Putamen (tissue), 1 donor: ENCODE measurements around the gene FAM117A.

ENCODE experiments used
- DNase-seq: peaks from one replicate; pipeline ENCODE4 v3.0.0-alpha.2; 2016; ENCODE audit warnings: low spot score

The FAM117A gene

DNA sequence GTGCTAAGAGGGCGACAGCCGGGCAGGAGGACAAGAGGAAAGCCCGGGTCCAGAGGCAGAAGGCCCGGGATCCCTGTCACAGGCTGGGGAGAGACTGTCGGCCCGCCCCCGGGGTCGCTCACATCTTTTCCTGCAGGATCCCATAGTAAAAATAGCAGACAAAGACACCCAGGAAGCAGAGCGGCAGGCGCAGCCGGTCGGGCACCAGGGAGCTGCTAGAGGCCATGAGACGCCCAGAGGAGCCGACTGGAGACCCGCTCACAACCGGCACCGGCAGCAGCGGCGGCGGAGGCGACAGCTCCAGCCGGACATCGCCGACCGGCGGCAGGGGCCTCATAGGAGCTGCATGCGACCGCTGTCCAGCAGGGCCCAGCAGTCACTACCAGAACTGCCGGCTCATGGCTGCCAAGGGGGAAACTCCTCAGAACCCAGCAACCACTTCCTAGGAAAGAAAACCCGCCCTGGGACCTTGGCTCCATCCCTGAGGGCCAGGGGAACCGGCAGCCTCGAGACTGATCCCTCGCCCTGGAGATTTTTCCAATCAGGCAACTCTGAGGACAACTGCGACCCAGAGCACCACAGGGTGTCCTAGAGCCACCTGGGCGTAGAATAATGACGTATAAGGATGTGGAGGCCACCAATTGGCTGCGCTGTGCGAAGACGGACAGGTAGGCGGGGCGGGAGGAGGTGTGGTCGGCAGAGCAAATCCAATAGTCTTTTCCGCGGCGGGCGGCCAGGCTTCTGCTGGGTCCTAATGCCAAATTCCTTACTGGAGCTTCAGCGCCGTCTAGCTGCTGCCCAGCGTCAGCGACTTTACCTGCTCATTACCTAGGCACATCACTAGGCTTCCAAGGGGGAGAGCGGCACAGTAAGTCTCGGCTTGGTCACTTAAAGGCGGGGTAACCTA, 56.1 kb downstream of the FAM117A start, which contains the start of gene SLC35B1:
SLC35B1 (minus strand) TSS at position 357 of the 907 bp plus-strand sequence; CDS start at position 226, 131 bp downstream.
- peak; percentile 99 for DNase-seq

DNA sequence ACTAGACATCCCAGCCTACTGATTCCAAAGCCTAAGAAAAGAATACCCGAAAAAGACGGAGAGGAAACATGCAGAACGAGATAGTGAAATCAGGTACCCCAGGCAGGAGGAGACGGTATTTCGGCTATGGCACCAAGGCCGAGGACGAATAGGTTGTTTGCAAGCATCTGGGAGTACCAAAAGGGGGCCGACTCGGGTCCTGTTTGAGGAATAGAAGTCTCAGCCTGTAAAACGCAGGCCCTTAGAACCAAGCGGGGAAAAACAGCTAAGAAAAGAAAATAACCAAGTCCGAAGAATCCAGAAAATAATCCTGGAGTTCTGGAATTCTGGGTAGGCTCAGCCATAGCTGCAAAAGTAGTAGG, 56.7 kb downstream of the FAM117A start:
- DNase-seq = no peak

DNA sequence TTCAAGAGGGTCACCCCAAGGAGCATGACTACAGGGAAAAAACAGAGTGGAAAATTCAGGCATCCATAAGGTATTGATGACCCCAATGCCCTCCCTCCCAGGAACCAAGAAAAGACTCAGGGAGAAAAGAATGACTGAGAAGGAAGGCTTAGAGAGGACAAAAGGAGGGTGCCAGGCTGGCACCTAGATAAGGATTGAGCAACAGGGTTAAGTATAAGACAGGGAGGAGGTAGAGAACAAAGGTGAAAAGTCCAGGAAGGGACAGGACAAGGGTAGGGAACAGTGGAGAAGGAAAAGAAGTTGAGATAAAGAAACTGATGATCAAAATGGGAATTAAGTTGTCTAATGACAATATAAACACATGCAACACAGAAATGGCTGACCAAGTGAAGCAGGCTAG, 58.7 kb downstream of the FAM117A start:
- DNase-seq = no peak

DNA sequence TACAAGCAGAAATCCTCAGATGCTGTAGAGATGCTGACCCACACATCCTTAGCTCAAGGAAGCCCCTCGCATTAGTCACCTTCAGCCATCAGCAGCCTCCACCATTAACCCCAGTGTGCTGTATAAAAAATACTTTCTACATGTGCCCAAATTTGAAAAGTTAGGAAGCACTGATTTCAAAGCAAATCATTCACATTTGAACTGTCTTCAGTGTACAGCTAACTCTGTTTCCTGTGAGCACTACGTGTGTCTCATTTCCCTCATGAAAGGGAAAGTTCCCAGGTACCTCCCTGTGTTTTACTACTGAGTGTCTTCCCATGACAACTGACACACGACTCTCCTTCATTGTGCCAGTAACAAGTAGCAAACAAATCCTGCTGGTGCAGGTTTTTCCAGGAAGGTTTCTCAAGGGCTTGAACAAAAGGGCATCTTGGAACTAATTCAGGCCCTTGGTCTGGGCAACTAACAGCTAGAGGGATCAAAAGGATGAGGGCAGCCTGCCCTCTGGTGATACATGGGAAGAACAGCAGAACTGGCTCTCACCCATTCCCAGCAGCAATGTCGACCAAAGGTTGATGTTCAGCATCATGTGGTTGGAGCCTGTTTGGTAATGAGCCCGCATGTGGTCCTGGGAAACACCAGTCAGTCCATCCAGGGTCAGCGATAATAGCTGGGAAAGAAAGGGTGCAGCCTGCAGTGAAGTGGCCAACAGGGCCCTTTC, 60.2 kb downstream of the FAM117A start:
- peak; percentile 31 for DNase-seq

DNA sequence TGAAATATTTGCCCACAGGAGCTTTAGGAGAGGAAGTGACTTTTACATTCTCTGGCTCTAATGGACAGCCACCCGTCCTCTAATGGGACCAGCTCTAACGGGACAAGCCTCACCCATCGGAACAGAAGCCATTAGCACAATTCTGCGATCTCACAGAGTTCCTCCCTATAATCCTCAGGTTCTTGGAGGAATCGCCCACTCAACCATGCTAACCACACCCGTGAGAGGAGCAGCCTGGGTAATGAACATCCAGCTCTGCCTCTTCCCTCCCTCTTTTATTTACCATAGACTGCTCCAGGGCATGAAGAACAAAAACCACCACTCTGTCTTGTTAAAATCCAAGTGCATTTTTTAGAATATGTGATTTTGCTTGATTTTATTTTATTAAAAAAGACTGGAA, 63.0 kb downstream of the FAM117A start:
- peak; percentile 56 for DNase-seq

DNA sequence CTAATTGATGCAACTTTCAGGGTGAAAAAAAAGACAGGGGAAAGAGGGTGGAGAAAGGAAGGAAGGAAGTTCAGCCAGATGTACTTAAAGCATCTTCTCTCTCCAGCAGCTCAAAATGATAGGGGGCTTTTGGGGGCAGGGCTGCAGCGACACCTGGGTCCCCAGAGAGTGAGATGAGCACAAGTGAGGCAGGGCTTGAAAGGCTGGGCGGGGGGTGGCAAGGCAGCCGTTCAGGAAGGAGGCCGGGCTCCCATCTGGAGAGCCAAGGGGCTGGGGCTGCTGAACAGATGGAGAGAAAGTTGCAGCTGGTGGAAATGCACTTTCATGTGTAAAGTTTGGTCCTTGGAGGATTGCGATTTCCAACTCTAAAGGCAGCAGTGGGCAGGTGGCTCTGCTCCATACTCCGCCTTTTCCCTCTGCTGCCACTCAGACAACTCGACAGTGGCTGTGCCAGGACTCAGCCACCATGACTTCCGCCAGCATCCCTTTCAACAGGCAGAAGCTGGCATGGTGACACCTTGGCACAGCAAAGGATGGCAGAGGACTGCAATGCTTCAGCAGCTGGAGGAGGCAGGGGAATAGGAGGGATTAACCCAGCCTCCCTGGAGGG, 63.9 kb downstream of the FAM117A start:
- no peak for DNase-seq

DNA sequence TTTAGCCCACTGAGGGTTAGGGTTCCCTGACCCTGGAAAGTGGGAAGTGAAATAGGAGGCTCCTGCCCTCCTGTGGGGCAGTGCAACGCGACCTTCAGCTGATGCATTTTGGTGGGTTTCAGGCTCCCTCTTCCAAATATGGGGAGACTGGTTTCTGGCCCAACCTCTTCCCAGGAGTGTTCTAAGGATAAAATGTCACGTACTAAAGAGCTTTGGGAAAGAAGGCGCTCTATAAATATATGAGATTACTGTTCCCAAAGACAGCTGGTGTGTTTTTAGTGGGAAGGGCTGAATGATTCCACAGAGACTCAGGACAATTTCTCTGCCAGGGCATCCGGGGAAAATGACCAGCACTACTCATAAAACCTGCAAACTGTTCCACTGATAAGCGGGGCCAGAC, 65.9 kb downstream of the FAM117A start:
- DNase-seq = no peak

DNA sequence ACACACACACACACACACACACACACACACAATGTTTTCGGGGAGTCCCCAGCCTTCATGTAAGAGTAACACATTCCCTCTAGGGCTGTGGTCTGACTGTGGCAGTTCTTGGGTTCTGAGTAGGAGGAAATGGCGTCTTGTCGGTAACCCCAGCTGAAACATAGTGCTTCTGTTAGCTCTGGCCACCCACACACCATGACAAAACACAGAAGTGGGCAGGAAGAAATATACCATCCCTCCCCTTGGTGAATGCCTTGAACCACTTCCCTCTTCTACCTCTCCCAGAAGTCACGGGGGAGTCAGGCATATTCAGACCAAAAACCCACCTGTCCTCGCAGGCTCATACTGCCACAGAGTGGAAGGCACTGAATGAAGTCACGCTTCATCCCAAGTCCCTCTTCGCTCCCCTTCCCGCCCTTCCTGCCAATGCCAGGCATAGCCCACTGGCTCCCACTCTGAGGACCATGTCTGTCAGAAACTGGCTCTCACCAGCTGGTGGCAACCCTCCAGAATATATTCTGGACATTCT, 67.6 kb downstream of the FAM117A start:
- DNase-seq = no peak

DNA sequence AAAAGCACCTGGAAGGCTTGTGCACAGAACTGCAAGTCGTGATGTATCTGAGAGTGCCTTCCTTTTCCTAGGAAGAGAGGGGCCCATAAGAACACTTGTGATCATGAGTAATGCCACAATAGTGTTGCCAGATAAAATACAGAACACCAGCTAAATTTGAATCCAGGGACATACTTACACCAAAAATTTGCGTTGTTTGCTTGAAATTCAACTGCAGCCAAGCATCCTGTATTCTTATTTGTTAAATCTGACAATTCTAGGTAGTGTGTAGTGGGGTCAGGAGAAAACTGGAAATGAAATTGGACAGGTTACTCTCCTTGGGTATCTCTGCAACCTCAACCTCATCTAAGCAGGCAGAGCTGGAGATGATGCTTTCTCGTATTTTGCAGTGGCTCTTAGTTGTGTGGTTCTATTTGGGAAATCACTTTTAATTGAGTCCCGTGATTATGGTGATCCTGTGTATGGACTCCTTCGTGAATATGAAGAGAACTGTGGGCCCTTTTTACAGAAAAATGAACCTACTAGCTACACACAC, 68.2 kb downstream of the FAM117A start:
- no peak for DNase-seq

DNA sequence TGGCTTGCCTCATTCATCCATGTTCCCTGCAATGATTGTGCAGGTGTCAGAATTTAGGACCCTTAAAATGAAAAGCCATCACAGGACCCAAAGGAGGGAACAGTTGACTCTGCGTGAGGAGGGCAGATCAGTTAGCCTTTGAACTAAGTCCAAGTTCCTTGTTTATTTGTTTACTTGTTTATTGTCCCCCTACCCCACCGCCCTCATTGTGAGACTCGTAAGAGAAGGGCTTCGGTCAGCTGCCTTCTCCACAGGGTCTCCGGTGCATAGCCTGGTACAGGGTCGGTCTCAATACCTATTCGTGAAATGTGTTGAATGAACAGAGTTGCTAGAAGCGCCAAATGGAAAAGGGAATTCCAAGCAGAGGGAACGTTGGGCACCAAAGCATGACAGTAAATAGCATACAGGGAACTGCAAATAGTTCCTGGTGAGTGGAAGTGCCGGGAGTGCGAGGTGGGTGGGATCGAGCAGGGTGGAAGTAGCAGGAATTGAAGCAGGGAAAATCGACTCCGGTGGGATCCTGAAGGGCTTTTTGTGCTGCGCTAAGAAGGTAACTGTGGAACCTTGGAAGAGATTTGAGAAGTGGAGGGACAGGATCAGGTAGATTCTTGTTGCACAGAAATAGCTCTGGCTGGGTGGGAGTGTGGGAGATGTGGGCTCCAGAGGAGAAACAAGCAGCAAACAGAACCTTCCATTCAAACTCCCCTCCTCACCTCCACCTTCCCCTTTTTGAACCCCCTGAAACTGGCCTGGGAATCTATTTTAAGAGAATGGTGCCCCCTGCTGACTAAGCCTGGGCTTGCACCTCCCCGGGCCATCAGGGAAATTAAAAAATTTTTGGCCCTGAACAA, 68.9 kb downstream of the FAM117A start:
- DNase-seq = peak; percentile 29

DNA sequence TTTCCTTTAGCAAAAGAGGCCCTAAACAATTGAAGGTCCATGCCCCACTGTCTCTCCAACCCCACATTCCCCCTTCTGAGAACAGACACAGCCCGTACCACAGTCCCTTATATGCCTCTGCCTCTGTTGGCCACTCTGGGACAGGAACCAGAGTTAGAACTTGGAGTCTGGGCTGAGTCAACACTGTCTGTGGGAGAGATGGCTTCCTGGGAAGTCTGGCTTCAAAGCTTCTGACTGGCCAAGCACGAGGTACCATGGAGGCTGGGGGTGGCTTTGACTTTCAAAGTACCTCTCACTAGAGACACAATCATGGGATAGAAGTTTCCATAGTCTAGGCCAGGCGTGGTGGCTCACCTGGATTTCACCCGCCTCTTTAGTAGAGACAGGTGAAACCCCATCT, 71.2 kb downstream of the FAM117A start:
- no peak for DNase-seq

DNA sequence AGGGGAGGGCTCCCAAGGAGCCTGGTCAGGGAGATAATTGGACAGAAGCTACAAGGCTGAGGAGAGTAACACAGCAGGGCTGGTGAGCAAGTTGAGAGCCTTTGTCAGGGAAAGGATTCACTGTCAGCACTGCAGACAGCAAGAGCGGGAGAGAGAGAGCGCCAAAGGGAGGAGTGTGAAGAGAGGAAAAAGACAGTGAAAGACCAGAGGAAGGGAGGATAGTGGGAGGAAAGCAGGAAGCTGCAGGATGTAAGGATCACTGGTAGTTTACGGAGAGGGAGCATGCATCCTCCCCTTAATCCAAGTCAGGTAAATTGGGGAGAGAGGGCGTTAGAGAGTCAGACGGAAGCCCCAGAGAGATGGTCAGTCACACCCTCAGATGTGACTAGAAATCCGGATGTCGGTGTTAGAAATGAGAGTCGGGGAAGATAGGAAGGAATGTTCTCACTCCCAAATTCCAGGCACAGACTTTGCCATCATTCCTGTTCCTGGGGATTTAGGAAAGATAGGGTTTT, 72.2 kb downstream of the FAM117A start:
- DNase-seq = no peak

DNA sequence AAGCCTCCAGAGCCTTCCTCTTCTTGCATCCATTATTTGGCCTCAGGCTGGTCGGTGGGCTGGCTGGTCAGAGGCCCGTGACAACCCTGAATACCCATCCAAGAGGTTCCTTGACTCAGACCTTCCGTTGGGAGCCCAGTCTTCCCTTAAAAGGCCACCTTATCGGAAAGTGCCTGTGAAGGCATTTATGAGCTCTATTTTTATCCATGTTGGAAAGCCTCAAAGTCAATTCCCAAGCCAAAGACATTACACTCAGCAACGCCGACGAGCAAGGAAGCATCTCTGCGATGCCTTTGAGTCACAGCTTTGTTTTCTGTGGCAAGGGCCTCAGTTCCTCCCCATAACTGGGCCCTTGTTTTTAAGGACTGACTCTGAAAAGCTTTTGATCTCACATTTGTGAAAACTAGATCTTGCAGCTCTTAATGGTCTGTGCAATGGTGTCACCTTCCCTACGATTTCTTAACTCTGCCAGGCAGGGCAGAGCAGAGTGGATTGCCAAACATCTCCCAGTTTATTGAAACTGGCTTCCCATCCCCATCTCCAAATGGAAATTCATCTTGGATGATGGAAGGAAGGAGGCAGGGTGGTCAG, 72.8 kb downstream of the FAM117A start:
- no peak for DNase-seq

DNA sequence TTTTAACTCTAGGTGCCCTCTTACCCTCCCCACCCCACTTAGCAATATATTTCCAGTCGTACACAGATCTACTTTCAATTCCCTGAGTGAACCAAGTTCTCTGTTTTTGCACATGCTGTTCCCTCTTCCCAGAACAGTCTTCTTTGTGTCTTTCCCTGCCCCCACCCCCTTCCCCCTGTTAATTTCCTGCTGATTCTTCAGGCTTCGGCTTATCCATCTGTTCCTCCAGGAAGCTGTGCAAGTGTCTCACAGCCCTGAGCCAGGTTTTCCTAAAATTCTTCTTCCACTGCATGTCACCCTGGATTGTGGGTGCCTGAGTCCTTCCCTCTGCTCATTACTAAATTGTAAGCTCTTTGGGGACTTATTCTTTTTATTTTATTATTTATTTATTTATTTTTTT, 73.7 kb downstream of the FAM117A start:
- no peak for DNase-seq

DNA sequence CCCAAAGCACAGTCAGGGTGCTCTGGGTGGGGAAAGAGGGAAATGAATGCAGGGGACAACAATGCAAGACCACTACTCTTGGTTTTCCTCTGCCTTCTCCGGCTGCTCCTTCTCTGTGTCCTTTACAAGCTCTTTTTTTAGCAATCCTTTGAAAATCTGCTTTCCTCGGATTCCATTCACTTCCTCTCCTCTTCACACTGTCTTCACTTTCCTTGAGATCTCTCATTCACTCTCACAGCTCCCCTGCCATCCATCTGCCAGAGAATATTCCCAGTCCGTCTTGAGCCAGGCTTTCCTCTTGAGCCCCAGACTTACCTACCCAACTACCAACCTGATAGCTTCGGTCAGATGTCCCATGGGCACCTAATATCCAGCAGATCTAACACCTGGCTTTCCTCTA, 75.1 kb downstream of the FAM117A start:
- no peak for DNase-seq

DNA sequence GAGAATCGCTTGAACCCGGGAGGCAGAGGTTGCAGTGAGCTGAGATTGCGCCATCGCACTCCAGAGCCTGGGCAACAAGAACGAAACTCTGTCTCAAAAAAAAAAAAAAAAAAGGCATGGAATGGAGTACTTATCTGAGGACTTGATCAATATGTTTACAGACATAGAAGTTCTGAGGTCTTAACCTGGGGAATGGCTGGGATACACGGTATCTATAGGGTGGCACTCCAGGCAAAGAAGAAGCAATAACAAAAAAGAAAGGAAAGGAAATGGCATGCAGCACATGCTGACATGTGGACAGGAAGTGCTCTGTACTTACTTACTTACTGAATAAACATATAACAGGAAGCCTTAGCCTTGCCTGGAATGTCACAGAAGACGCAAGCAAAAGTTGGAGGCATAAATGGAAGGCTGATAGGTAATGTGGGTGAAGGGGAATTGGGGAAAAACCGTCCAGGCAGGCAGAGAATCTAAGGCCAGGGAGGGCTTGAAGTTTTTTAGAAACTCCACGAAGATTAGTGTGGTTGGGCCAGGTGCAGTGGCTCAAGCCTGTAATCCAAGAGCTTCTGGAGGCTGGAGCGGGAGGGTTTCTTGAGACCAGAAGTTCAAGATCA, 75.9 kb downstream of the FAM117A start:
- no peak for DNase-seq

DNA sequence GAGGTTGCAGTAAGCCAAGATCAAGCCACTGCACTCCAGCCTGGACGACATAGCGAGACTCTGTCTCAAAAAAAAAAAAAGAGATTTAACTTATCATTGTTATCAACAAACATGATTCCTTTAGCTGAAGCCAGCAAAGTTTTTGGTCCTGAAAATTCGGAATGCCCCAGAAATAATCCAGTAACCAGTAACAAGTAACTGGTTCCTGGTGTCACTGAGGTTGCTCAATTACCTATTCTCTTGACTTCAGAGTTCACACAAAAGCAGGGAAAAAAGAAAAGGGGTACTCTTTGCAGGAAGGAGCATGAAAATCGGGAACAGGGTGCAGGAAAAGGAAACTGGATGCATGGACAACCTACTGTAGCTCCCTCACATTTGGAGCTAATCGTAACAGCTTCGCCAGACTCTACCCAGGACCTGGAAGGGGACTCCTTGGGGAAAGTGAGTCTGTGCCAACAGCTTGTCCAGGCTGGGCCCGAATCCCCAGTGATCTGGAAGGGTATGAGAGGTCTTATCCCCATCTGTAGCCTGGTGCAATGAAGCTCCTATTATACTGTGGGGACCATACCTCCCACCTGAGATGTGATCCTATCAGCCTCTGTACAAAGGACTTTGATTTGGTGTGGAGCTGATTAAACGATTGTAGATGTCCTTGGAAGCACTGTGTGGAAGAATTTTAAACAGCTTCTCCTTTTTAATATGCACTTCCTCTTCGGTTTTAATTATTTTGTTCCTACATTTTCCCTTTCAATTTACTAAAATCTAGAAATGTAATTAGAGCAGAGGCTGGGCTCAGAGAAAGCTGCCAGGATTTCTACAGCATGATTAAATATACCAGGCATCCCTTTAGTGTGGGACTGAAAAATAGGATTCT, 82.6 kb downstream of the FAM117A start:
- no peak for DNase-seq

DNA sequence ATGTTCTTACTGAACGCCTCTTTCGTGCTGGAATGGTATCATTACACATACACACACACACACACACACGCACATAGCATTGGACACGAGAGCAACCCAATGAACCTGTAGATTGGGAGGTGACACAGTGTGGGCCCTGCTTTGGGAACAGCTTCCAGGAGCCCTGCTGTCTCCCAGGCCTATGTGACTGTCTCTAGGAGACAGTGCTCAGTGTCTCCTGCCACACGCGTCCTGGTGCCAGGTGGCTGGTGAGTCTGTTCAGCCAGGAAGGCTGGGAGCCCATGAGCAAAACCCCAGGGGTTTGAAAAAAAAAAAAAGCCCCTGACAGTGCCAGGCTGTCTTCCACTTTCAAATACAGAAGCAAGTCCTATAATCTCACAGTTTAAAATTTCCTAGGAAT, 83.6 kb downstream of the FAM117A start:
- DNase-seq = no peak
